Mesendoderm (in vitro differentiated cells): ENCODE data around the gene DDRGK1.

Experiments
- DNase-seq: peaks from one replicate; pipeline ENCODE4 v3.0.0; 2013
- H2AK5ac ChIP-seq: 2 replicates; pipeline ENCODE4 v1.6.1; 2013; ENCODE audit warnings: low read length, inconsistent platforms
- H2BK120ac ChIP-seq: 2 replicates; pipeline ENCODE4 v1.6.1; 2013; ENCODE audit warnings: low read depth, mild to moderate bottlenecking, low read length, moderate library complexity, mixed read lengths
- H2BK15ac ChIP-seq: replicated peaks from 2 replicates; pipeline ENCODE4 v1.6.1; 2013; ENCODE audit warnings: low read depth, mild to moderate bottlenecking, moderate library complexity
- H2BK5ac ChIP-seq: 2 replicates; pipeline ENCODE4 v1.6.1; 2013; ENCODE audit warnings: low read length, inconsistent platforms
- H3K18ac ChIP-seq: 2 replicates; pipeline ENCODE4 v1.6.1; 2013; ENCODE audit warnings: mild to moderate bottlenecking, low read length, mixed read lengths
- H3K23ac ChIP-seq: one replicate; pipeline ENCODE4 v1.6.1; 2013; ENCODE audit warnings: low read length
- H3K27ac ChIP-seq: 2 replicates; pipeline ENCODE4 v1.5.1; 2013; ENCODE audit warnings: low read depth, mild to moderate bottlenecking, inconsistent platforms, low read length, moderate library complexity
- H3K27me3 ChIP-seq: 2 replicates; pipeline ENCODE4 v1.6.1; 2013; ENCODE audit warnings: low read length, control low read depth, mild to moderate bottlenecking, inconsistent platforms; ENCODE audit not compliant: insufficient read depth, poor library complexity
- H3K36me3 ChIP-seq: 2 replicates; pipeline ENCODE4 v1.6.1; 2013; ENCODE audit warnings: low read length, inconsistent platforms; ENCODE audit not compliant: control insufficient read depth, insufficient read depth
- H3K4ac ChIP-seq: one replicate; pipeline ENCODE4 v1.6.1; 2013; ENCODE audit warnings: low read depth, mild to moderate bottlenecking, low read length, moderate library complexity
- H3K4me1 ChIP-seq: 2 replicates; pipeline ENCODE4 v1.6.1; 2013; ENCODE audit warnings: low read depth, low read length, inconsistent platforms; ENCODE audit not compliant: control insufficient read depth
- H3K4me2 ChIP-seq: 2 replicates; pipeline ENCODE4 v1.6.1; 2013; ENCODE audit warnings: low read length
- H3K4me3 ChIP-seq: 2 replicates; pipeline ENCODE4 v1.5.1; 2013; ENCODE audit warnings: mild to moderate bottlenecking, low read length
- H3K56ac ChIP-seq: one replicate; pipeline ENCODE4 v1.6.1; 2013; ENCODE audit warnings: low read length
- H3K79me1 ChIP-seq: 2 replicates; pipeline ENCODE4 v1.6.1; 2013; ENCODE audit warnings: low read length, inconsistent platforms
- H3K79me2 ChIP-seq: 2 replicates; pipeline ENCODE4 v1.6.1; 2013; ENCODE audit warnings: mild to moderate bottlenecking, low read length; ENCODE audit not compliant: control insufficient read depth, insufficient read depth
- H3K9ac ChIP-seq: 2 replicates; pipeline ENCODE4 v1.6.1; 2013; ENCODE audit warnings: low read length, inconsistent platforms
- H4K5ac ChIP-seq: one replicate; pipeline ENCODE4 v1.6.1; 2013; ENCODE audit warnings: low read length
- H4K8ac ChIP-seq: one replicate; pipeline ENCODE4 v1.6.1; 2013; ENCODE audit warnings: low read depth, mild to moderate bottlenecking, control low read depth, low read length, moderate library complexity
- WGBS: extraction: QIAGEN DNeasy Blood & Tissue Kit; methylation state at CpG from one replicate; pipeline ENCODE4 v1.1.7; 2013; ENCODE audit warnings: low lambda C conversion rate, missing lambda C conversion rate; ENCODE audit not compliant: insufficient coverage; ENCODE audit errors: extremely low coverage; 5-methylcytosine and 5-hydroxymethylcytosine counted together

The DDRGK1 gene

DNA sequence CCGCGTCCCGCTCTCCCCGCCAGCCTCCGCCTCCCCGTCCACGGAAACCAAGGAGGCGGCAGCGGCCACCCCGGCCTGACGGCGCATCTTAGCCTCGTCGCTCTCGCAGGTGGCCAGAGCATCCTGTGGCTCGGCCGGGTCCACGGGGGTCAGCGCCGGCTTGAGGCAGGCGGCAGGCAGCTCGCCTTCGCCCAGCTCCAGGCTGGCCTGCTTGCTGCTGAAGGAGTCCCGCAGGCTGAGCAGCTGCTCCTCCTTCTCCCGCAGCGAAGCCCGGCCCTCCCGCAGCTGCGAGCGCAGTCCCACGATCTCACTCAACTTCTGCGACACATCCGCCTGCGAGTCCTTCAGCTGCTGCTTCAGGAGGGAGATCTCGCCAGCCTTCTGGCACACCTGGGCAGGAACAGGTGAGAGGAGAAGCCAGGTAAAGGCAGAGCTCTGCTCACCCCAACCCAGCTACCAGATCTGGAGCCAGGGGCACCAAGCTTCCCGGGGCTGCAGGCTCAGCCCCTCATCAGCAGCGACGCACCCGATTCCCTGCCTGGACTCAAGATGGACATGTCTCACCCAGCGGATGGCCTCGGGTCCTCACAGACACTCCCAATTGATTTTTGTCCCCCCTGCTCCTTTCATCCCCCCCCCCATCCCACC is 39.6 kb downstream of the DDRGK1 start:
- no peak overlapping the region for H3K9ac ChIP-seq
- H3K27ac ChIP-seq: no peak overlapping the region
- H2BK5ac ChIP-seq: no peak overlapping the region
- H3K4me2 ChIP-seq: no peak overlapping the region
- H2BK15ac ChIP-seq: no peak overlapping the region
- DNase-seq: no peak
- H3K27me3 ChIP-seq: no peaks in the 10 kb centered on the region
- H3K79me1 ChIP-seq: no peaks in the 10 kb centered on the region
- no peak overlapping the region for H4K8ac ChIP-seq
- peaks cover 3% of the 10 kb centered on the region for H3K4me1 ChIP-seq
- no peak overlapping the region for H3K4ac ChIP-seq
- no peak overlapping the region for H2AK5ac ChIP-seq
- no peak overlapping the region for H3K4me3 ChIP-seq
- H3K18ac ChIP-seq: no peak overlapping the region
- H3K79me2 ChIP-seq: no peaks in the 10 kb centered on the region
- H3K56ac ChIP-seq: no peak overlapping the region
- H3K23ac ChIP-seq: no peak overlapping the region
- H3K36me3 ChIP-seq: no peaks in the 10 kb centered on the region
- no CpG with 5 or more reads among the region's 41 CpGs for WGBS
- no peak overlapping the region for H2BK120ac ChIP-seq
- H4K5ac ChIP-seq: no peak overlapping the region

DNA sequence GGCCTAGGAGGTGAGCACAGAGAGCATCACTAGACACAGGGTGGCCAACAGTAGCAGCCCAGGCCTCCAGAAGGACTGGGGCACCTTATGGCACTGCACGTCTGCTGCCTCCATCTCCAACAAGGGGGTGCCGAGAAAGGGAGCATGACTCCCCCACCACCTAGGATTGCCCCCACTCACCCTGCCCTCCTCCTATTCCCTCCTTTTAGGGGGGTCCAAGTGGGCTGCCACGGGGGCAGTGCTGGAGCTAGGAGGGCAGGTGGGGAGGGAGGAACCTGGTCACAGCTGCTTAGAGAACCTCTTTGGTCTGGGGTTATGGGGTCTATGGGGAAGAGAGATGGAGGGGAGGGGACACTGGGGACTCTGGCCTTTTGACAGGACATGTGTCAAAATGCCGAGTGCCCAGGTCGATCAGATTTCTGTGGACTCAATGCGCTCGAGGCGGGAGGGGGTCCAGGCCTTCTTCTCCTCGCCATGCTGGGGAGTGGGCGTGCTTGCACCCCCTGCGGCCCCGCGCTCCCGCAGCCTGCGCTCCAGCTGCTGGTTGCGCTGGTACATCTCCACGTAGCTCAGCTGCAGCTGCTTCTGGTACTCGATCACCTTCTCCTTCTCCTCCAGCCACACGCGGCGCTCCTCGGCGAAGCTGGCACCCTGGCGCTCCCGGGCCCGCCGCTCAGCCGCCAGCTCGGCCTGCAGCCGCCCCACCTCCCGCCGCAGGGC is 40.3 kb downstream of the DDRGK1 start:
- no peak overlapping the region for H2BK15ac ChIP-seq
- no peak overlapping the region for H3K56ac ChIP-seq
- no peak overlapping the region for H3K9ac ChIP-seq
- no peak overlapping the region for H2BK120ac ChIP-seq
- H3K4me1 ChIP-seq: peaks cover 3% of the 10 kb centered on the region
- H3K27ac ChIP-seq: no peak overlapping the region
- H2AK5ac ChIP-seq: no peak overlapping the region
- H3K4ac ChIP-seq: no peak overlapping the region
- no peak for DNase-seq
- H4K5ac ChIP-seq: no peak overlapping the region
- no peaks in the 10 kb centered on the region for H3K27me3 ChIP-seq
- peaks cover 4% of the 10 kb centered on the region for H3K79me2 ChIP-seq
- H3K4me3 ChIP-seq: no peak overlapping the region
- no peak overlapping the region for H3K4me2 ChIP-seq
- no peak overlapping the region for H3K23ac ChIP-seq
- no peak overlapping the region for H2BK5ac ChIP-seq
- H4K8ac ChIP-seq: no peak overlapping the region
- no peaks in the 10 kb centered on the region for H3K79me1 ChIP-seq
- H3K18ac ChIP-seq: no peak overlapping the region
- WGBS: no CpG with 5 or more reads among the region's 32 CpGs
- H3K36me3 ChIP-seq: no peaks in the 10 kb centered on the region

GRCh38 chr20:3163099-3164042 is 41.1 kb downstream of the DDRGK1 start:
- Histone ChIP-seq H3K4me3 (no peak overlapping the region), H3K56ac (no peak overlapping the region), H3K18ac (no peak overlapping the region), H2BK15ac (no peak overlapping the region), H3K36me3 (no peaks in the 10 kb centered on the region), H4K8ac (no peak overlapping the region), H3K27ac (no peak overlapping the region), H3K79me1 (peaks cover 5% of the 10 kb centered on the region), H3K27me3 (peaks cover 3% of the 10 kb centered on the region), H3K79me2 (peaks cover 11% of the 10 kb centered on the region), H2AK5ac (no peak overlapping the region), H3K4me2 (no peak overlapping the region), H2BK5ac (no peak overlapping the region), H2BK120ac (no peak overlapping the region), H3K9ac (no peak overlapping the region), H3K4ac (no peak overlapping the region), H4K5ac (no peak overlapping the region), H3K4me1 (peaks cover 3% of the 10 kb centered on the region), H3K23ac (no peak overlapping the region)
- DNase-seq: no peak
- no CpG with 5 or more reads among the region's 14 CpGs for WGBS

DNA sequence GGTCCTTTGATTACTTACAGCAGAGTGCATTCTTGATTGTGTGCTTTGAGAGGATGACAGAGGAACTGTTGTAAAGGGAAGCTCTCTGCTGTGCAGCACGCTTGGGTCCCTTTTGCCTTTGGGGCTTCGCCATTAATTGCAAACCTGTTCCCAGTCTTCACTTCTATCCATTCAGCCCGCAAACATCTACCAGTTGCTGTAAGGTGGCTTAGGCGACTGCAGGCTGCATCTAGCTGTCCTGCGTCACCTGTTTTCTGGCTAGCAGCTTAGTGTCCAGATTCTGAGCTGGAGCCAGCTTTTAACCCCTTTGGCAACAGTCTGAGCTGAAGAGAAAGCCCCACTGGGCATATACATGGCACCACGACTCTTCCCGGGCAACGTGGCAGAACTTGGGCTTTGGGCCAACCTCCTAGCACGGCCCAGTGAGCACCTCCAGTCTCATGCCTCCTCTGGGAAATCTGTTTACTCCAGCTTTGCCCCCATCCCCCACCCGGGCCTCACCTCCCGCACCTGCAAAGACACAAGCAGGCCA is 42.3 kb downstream of the DDRGK1 start:
- no CpG with 5 or more reads among the region's 11 CpGs for WGBS
- DNase-seq: no peak
- Histone ChIP-seq H2AK5ac (no peak overlapping the region), H3K36me3 (no peaks in the 10 kb centered on the region), H3K4me1 (peaks cover 3% of the 10 kb centered on the region), H3K56ac (no peak overlapping the region), H3K79me1 (peaks cover 10% of the 10 kb centered on the region), H2BK5ac (no peak overlapping the region), H4K8ac (no peak overlapping the region), H3K79me2 (peaks cover 21% of the 10 kb centered on the region), H2BK120ac (no peak overlapping the region), H3K4ac (no peak overlapping the region), H3K27ac (no peak overlapping the region), H3K18ac (no peak overlapping the region), H3K23ac (no peak overlapping the region), H2BK15ac (no peak overlapping the region), H3K9ac (no peak overlapping the region), H3K27me3 (peaks cover 3% of the 10 kb centered on the region), H3K4me2 (no peak overlapping the region), H3K4me3 (no peak overlapping the region), H4K5ac (no peak overlapping the region)

- Histone ChIP-seq H2AK5ac (no peak overlapping the region), H4K8ac (no peak overlapping the region), H3K23ac (no peak overlapping the region), H3K4me2 (no peak overlapping the region), H3K18ac (no peak overlapping the region), H3K79me1 (peaks cover 15% of the 10 kb centered on the region), H3K36me3 (no peaks in the 10 kb centered on the region), H4K5ac (no peak overlapping the region), H3K4me3 (no peak overlapping the region), H3K9ac (no peak overlapping the region), H3K79me2 (peaks cover 28% of the 10 kb centered on the region), H2BK5ac (no peak overlapping the region), H3K27me3 (peaks cover 3% of the 10 kb centered on the region), H3K56ac (no peak overlapping the region), H3K27ac (no peak overlapping the region), H3K4ac (no peak overlapping the region), H3K4me1 (peaks cover 3% of the 10 kb centered on the region), H2BK15ac (no peak overlapping the region), H2BK120ac (no peak overlapping the region)
- no CpG with 5 or more reads among the region's 5 CpGs for WGBS
- DNase-seq: peak; percentile 37
Measured at GRCh38 chr20:3161316-3162079, 43.0 kb downstream of the DDRGK1 start.
